ENCODE measurements around the gene KIAA1217. TPM values are rescaled to one million over a fixed set of nuclear protein-coding genes. Genes with fewer than 3 reads are reported as not detected.
A peak's percentile ranks its signal among the peaks of the same experiment; 100 is the strongest.
"Not testable (repeated sequence)": the region's sequence is repeated elsewhere in the genome, so short reads cannot be mapped to it uniquely, and the experiment has no call there.

Gene KIAA1217
- total and polyA plus RNA-seq, 3 donors from 2014 or later: 40.0 to 197 (median 134) TPM

GRCh38 chr10:24333736-24334135 is 124.8 kb downstream of the KIAA1217 start:
- no peaks in the 10 kb centered on the region for H3K9me3 ChIP-seq
- intact Hi-C loops (cut with DNase I; ENCODE audit: low total_unique reads): no loop called here
- DNase-seq: no peak
- H3K4me3 ChIP-seq: no peak overlapping the region
- H3K4me1 ChIP-seq: peaks cover 13% of the 10 kb centered on the region
- peak overlapping the region in 1 of 2 donors; percentile 39 for H3K27ac ChIP-seq
- TF ChIP-seq, protein P1, sequence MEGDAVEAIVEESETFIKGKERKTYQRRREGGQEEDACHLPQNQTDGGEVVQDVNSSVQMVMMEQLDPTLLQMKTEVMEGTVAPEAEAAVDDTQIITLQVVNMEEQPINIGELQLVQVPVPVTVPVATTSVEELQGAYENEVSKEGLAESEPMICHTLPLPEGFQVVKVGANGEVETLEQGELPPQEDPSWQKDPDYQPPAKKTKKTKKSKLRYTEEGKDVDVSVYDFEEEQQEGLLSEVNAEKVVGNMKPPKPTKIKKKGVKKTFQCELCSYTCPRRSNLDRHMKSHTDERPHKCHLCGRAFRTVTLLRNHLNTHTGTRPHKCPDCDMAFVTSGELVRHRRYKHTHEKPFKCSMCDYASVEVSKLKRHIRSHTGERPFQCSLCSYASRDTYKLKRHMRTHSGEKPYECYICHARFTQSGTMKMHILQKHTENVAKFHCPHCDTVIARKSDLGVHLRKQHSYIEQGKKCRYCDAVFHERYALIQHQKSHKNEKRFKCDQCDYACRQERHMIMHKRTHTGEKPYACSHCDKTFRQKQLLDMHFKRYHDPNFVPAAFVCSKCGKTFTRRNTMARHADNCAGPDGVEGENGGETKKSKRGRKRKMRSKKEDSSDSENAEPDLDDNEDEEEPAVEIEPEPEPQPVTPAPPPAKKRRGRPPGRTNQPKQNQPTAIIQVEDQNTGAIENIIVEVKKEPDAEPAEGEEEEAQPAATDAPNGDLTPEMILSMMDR (IDR thresholded peaks at IDR 0.05): no peak
- TF ChIP-seq POLR2A (IDR thresholded peaks at IDR 0.05): no peak
- H3K27me3 ChIP-seq: no peaks in the 10 kb centered on the region
- no peaks in the 10 kb centered on the region for H3K36me3 ChIP-seq (ENCODE audit: low read depth, missing control alignments)

DNA sequence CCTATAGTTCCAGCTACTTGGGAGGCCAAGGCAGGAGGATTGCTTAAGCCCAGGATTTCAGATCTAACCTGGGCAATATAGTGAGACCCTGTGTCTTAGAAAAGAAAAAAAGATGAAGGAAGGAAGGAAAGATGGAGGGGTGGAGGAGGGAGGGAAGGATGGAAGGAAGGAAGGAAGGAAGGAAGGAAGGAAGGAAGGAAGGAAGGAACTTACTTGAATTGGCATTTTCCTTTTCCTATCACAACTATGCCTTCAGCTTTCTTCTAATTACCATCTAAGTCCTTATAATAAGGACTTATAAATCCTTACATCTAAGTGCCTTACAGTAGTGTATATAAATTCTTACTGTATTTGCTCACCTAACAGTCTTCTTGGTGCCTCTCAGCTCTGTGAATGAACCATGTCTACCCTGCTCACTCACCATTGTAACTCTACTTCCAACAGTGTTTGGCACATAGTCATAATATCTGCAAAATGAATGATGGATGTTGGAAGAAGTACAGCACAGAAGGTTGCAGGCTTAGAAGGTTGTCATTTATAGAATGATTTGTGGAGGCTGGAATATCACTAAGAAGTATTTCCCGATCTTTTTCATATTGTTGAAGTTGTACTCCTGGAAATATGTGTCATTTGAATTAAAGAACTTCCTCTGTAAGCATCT is 125.5 kb downstream of the KIAA1217 start:
- no peak for DNase-seq
- H3K27ac ChIP-seq: no peak overlapping the region

DNA sequence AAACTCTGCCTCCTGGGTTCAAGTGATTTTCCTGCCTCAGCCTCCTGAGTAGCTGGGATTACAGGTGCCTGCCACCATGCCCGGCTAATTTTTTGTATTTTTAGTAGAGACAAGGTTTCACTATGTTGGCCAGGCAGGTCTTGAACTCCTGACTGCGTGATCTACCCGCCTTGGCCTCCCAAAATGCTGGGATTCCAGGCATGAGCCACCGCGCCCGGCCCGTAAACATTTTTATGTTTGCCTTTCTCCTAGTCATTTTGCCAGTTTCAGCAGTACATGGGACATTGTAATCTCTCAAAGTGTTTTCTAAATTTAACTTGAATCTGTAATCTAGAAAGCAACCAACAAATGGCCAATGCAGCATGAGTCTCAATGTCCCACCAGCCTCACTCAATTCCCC is 128.8 kb downstream of the KIAA1217 start:
- H3K36me3 ChIP-seq (ENCODE audit: low read depth, missing control alignments); DNase-seq; intact Hi-C loops (cut with DNase I; ENCODE audit: low total_unique reads); H3K27ac ChIP-seq; H3K9me3 ChIP-seq; H3K27me3 ChIP-seq; H3K4me3 ChIP-seq; H3K4me1 ChIP-seq: not testable (repeated sequence)
- WGBS, 2 donors: 83 to 84% methylated on average over 7 of the region's 7 CpGs

More for the DNA sequence above, 125.5 kb downstream of the KIAA1217 start:
- H3K9me3 ChIP-seq: no peaks in the 10 kb centered on the region
- TF ChIP-seq, protein P1 (IDR thresholded peaks at IDR 0.05): no peak
- TF ChIP-seq POLR2A (IDR thresholded peaks at IDR 0.05): no peak
- WGBS, 2 donors: 84 to 94% methylated on average over 1 of the region's 1 CpG
- no peaks in the 10 kb centered on the region for H3K36me3 ChIP-seq (ENCODE audit: low read depth, missing control alignments)
- no peak overlapping the region for H3K4me3 ChIP-seq
- intact Hi-C loops (cut with DNase I; ENCODE audit: low total_unique reads): no loop called here
- no peaks in the 10 kb centered on the region for H3K27me3 ChIP-seq
- H3K4me1 ChIP-seq: peaks cover 13% of the 10 kb centered on the region

DNA sequence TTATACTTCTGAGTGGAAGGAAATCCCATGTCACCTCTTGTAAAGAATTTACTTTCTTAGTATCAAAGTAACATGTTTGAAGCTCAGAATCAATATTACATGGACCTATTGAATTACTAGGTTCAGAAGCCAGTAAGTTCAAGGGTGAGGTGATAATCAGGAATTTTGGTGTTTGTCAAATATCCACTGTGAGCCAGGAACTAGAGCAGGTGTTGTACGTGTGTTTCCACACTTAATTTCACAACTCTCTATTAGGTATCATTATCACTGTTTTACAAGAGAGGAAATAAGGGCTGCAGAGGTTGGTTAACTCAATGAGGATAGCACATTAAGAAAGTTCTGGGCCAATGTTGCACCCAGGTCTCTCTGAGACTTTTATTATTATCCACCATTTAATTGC is 130.4 kb downstream of the KIAA1217 start:
- 90 to 97% methylated on average over 1 of the region's 1 CpG for WGBS, 2 donors

GRCh38 chr10:24340446-24340845 is 131.5 kb downstream of the KIAA1217 start:
- intact Hi-C loops (cut with DNase I; ENCODE audit: low total_unique reads): no loop called here
- no peak overlapping the region for H3K27ac ChIP-seq
- WGBS, 2 donors: 76% methylated on average over 6 of the region's 6 CpGs

More for the DNA sequence above, 130.4 kb downstream of the KIAA1217 start:
- Histone ChIP-seq H3K27me3 (no peaks in the 10 kb centered on the region), H3K4me1 (peaks cover 6% of the 10 kb centered on the region), H3K27ac (no peak overlapping the region), H3K9me3 (no peaks in the 10 kb centered on the region), H3K4me3 (no peak overlapping the region), H3K36me3 (ENCODE audit: low read depth, missing control alignments) (no peaks in the 10 kb centered on the region)
- intact Hi-C loops (cut with DNase I; ENCODE audit: low total_unique reads): no loop called here
- no peak for TF ChIP-seq POLR2A (IDR thresholded peaks at IDR 0.05)
- TF ChIP-seq, protein P1 (IDR thresholded peaks at IDR 0.05): no peak
- DNase-seq: no peak

More at GRCh38 chr10:24340446-24340845, 131.5 kb downstream of the KIAA1217 start:
- no peak overlapping the region for H3K4me3 ChIP-seq
- no peaks in the 10 kb centered on the region for H3K27me3 ChIP-seq
- H3K36me3 ChIP-seq (ENCODE audit: low read depth, missing control alignments): no peaks in the 10 kb centered on the region
- DNase-seq: no peak
- peaks cover 9% of the 10 kb centered on the region for H3K4me1 ChIP-seq
- H3K9me3 ChIP-seq: no peaks in the 10 kb centered on the region
- TF ChIP-seq, protein P1 (IDR thresholded peaks at IDR 0.05): no peak
- TF ChIP-seq POLR2A (IDR thresholded peaks at IDR 0.05): no peak
